Astrocyte of the hippocampus (primary cell): ENCODE data around the gene FLT4.
A peak's percentile ranks its signal among the peaks of the same experiment; 100 is the strongest.

ENCODE experiments used
- DNase-seq: peaks from one replicate; pipeline ENCODE4 v3.0.0; 2011; ENCODE audit warnings: low read depth, low spot score

FLT4 gene

GRCh38 chr5:180627386-180628120 is 21.8 kb downstream of the FLT4 start:
- no peak for DNase-seq

- DNase-seq = no peak
These were observed 22.6 kb downstream of the FLT4 start for GRCh38 chr5:180626661-180627385.

GRCh38 chr5:180625791-180626660 is 23.4 kb downstream of the FLT4 start:
- DNase-seq = no peak

GRCh38 chr5:180625125-180625790 is 24.1 kb downstream of the FLT4 start:
- no peak for DNase-seq

- no peak for DNase-seq
These were observed 24.8 kb downstream of the FLT4 start for GRCh38 chr5:180624587-180624986.

GRCh38 chr5:180623844-180624243 is 25.6 kb downstream of the FLT4 start:
- DNase-seq = no peak

GRCh38 chr5:180623411-180623834 is 26.0 kb downstream of the FLT4 start:
- no peak for DNase-seq

- no peak for DNase-seq
These were observed 26.5 kb downstream of the FLT4 start for GRCh38 chr5:180622910-180623309.

- no peak for DNase-seq
These were observed 28.1 kb downstream of the FLT4 start for GRCh38 chr5:180621311-180621710.

- DNase-seq = no peak
These were observed 29.4 kb downstream of the FLT4 start for GRCh38 chr5:180620014-180620413.

GRCh38 chr5:180619563-180619915 is 29.9 kb downstream of the FLT4 start:
- no peak for DNase-seq

- DNase-seq = peak; percentile 76
These were observed 30.4 kb downstream of the FLT4 start for GRCh38 chr5:180618829-180619562.

GRCh38 chr5:180618487-180618828 is 30.9 kb downstream of the FLT4 start:
- no peak for DNase-seq

- DNase-seq = no peak
These were observed 35.6 kb downstream of the FLT4 start for GRCh38 chr5:180613814-180614188.

GRCh38 chr5:180613188-180613813 is 36.1 kb downstream of the FLT4 start:
- DNase-seq = no peak

- DNase-seq = no peak
These were observed 36.7 kb downstream of the FLT4 start for GRCh38 chr5:180612683-180613082.

- no peak for DNase-seq
These were observed 38.1 kb downstream of the FLT4 start for GRCh38 chr5:180611140-180611850.

- no peak for DNase-seq
These were observed 39.4 kb downstream of the FLT4 start for GRCh38 chr5:180609817-180610550.

- DNase-seq = no peak
These were observed 40.0 kb downstream of the FLT4 start for GRCh38 chr5:180609386-180609785.
